GM23338 (cell line): ENCODE data around the gene SCAF4. TPM values are rescaled to one million over a fixed set of nuclear protein-coding genes. Genes with fewer than 3 reads are reported as not detected.

Source experiments
- ATAC-seq: fragments of 200-7000 bp; cut with Tn5 transposase; 3 replicates; pipeline ENCODE4 v1.9.1; 2020
- DNase-seq: peaks from one replicate; pipeline ENCODE4 v3.0.0-alpha.2; 2015; ENCODE audit warnings: low spot score
- H2AFZ ChIP-seq: fragments of 200-600 bp; sonication (generic); 2 replicates; pipeline ENCODE4 v1.8.0; 2016; ENCODE audit warnings: antibody characterized with exemption, mild to moderate bottlenecking, moderate library complexity
- H3F3A ChIP-seq: fragments of 200-600 bp; sonication (generic); replicated peaks from 2 replicates; pipeline ENCODE4 v1.8.0; 2017; ENCODE audit warnings: antibody characterized with exemption, mixed run types, low read depth
- H3K27ac ChIP-seq: fragments of 200-600 bp; sonication (generic); 2 replicates; pipeline ENCODE4 v1.6.1; 2016; ENCODE audit warnings: low read depth
- H3K27me3 ChIP-seq: fragments of 200-600 bp; sonication (generic); 2 replicates; pipeline ENCODE4 v1.8.0; 2016; ENCODE audit warnings: mild to moderate bottlenecking, mixed run types, moderate library complexity; ENCODE audit not compliant: insufficient read depth
- H3K36me3 ChIP-seq: fragments of 200-600 bp; sonication (generic); 2 replicates; pipeline ENCODE4 v1.8.0; 2016; ENCODE audit warnings: mild to moderate bottlenecking; ENCODE audit not compliant: insufficient read depth
- H3K4me1 ChIP-seq: fragments of 200-600 bp; sonication (generic); 2 replicates; pipeline ENCODE4 v1.8.0; 2016; ENCODE audit warnings: mild to moderate bottlenecking, moderate library complexity; ENCODE audit not compliant: insufficient read depth
- H3K4me2 ChIP-seq: fragments of 200-600 bp; sonication (generic); 2 replicates; pipeline ENCODE4 v1.7.1; 2017; ENCODE audit warnings: mixed run types
- H3K4me3 ChIP-seq: fragments of 200-600 bp; sonication (generic); 2 replicates; pipeline ENCODE4 v1.6.1; 2016; ENCODE audit warnings: mixed run types
- H3K79me2 ChIP-seq: fragments of 200-600 bp; sonication (generic); replicated peaks from 2 replicates; pipeline ENCODE4 v1.8.0; 2017; ENCODE audit warnings: mild to moderate bottlenecking; ENCODE audit not compliant: insufficient read depth
- H3K9me2 ChIP-seq: fragments of 200-600 bp; sonication (generic); 2 replicates; pipeline ENCODE4 v1.8.0; 2017; ENCODE audit not compliant: insufficient read depth
- H4K20me1 ChIP-seq: fragments of 200-600 bp; sonication (generic); replicated peaks from 2 replicates; pipeline ENCODE4 v1.8.0; 2017; ENCODE audit warnings: mild to moderate bottlenecking; ENCODE audit not compliant: insufficient read depth
- H3K27ac Mint-ChIP-seq: 2 replicates; pipeline ENCODE4 v1.8.0; 2020; ENCODE audit warnings: inconsistent platforms, mild to moderate bottlenecking, moderate library complexity, mixed read lengths
- H3K27me3 Mint-ChIP-seq: 3 replicates; pipeline ENCODE4 v1.8.0; 2022; ENCODE audit warnings: low read depth, mild to moderate bottlenecking, moderate library complexity, mixed read lengths, inconsistent platforms; ENCODE audit not compliant: insufficient read depth, poor library complexity
- H3K36me3 Mint-ChIP-seq: 3 replicates; pipeline ENCODE4 v1.8.0; 2021; ENCODE audit warnings: low read depth, mild to moderate bottlenecking, inconsistent platforms, moderate library complexity, mixed read lengths
- H3K4me1 Mint-ChIP-seq: 3 replicates; pipeline ENCODE4 v1.8.0; 2020; ENCODE audit warnings: mild to moderate bottlenecking, inconsistent platforms, mixed read lengths
- H3K4me3 Mint-ChIP-seq: 3 replicates; pipeline ENCODE4 v1.8.0; 2021; ENCODE audit warnings: moderate library complexity, mild to moderate bottlenecking, inconsistent platforms, mixed read lengths
- H3K9me3 Mint-ChIP-seq: 3 replicates; pipeline ENCODE4 v1.8.0; 2020; ENCODE audit warnings: moderate library complexity, mild to moderate bottlenecking, inconsistent platforms, mixed read lengths
- CREB1 ChIP-seq: fragments of 250-450 bp; sonication (Bioruptor Pico); IDR thresholded peaks from 2 replicates; pipeline ENCODE4 v1.5.0; 2020; ENCODE audit warnings: low read depth, mild to moderate bottlenecking, moderate library complexity
- EZH2phosphoT487 ChIP-seq: fragments of 200-600 bp; sonication (generic); IDR thresholded peaks from one replicate; pipeline ENCODE4 v1.8.1; 2018; ENCODE audit warnings: antibody characterized with exemption; ENCODE audit not compliant: unreplicated experiment
- JUNB ChIP-seq: IDR thresholded peaks from one replicate; pipeline ENCODE4 v1.6.1; 2016; ENCODE audit warnings: antibody characterized with exemption; ENCODE audit not compliant: unreplicated experiment
- NANOG ChIP-seq: IDR thresholded peaks from 2 replicates; pipeline ENCODE4 v1.6.1; 2016; ENCODE audit warnings: antibody characterized with exemption, borderline replicate concordance
- POLR2AphosphoS5 ChIP-seq: IDR thresholded peaks from 2 replicates; pipeline ENCODE4 v1.6.1; 2016; ENCODE audit warnings: antibody characterized with exemption, low read depth
- STAT1 ChIP-seq: IDR thresholded peaks from one replicate; pipeline ENCODE4 v1.6.1; 2016; ENCODE audit warnings: antibody characterized with exemption; ENCODE audit not compliant: unreplicated experiment
- ZNF114 ChIP-seq: fragments of 250-450 bp; sonication (Bioruptor Pico); IDR thresholded peaks from 2 replicates; pipeline ENCODE4 v1.5.0; 2020; ENCODE audit warnings: mild to moderate bottlenecking, moderate library complexity
- ZNF331 ChIP-seq: fragments of 250-450 bp; sonication (Bioruptor Pico); IDR thresholded peaks from 2 replicates; pipeline ENCODE4 v1.5.0; 2020; ENCODE audit warnings: low read depth, mild to moderate bottlenecking, moderate library complexity
- polyA plus RNA-seq: library from polyadenylated mRNA; unstranded; fragments of >200 nt; fragmentation: Nextera tagmentation; extraction: Ambion mirVana; gene quantifications from 2 replicates; pipeline ENCODE4 v1.2.1, GENCODE V29; 2016
- total RNA-seq: library from RNA; depleted of rRNA; stranded (reverse); fragments of >200 nt; shearing (Covaris generic); gene quantifications from 2 replicates; pipeline ENCODE4 v1.2.3, GENCODE V29; 2014
- TF ChIP-seq, protein P1 (sequence below): fragments of 250-450 bp; sonication (Bioruptor Pico); IDR thresholded peaks from 2 replicates; pipeline ENCODE4 v1.5.0; 2020; ENCODE audit warnings: mild to moderate bottlenecking, moderate library complexity

Gene SCAF4
- total and polyA plus RNA-seq, 2 experiments from 2014 or later: 29.7 to 45.8 TPM

GRCh38 chr21:31658053-31658452 lies 73.9 kb downstream of the SCAF4 start (continued):
- TF ChIP-seq, protein P1, sequence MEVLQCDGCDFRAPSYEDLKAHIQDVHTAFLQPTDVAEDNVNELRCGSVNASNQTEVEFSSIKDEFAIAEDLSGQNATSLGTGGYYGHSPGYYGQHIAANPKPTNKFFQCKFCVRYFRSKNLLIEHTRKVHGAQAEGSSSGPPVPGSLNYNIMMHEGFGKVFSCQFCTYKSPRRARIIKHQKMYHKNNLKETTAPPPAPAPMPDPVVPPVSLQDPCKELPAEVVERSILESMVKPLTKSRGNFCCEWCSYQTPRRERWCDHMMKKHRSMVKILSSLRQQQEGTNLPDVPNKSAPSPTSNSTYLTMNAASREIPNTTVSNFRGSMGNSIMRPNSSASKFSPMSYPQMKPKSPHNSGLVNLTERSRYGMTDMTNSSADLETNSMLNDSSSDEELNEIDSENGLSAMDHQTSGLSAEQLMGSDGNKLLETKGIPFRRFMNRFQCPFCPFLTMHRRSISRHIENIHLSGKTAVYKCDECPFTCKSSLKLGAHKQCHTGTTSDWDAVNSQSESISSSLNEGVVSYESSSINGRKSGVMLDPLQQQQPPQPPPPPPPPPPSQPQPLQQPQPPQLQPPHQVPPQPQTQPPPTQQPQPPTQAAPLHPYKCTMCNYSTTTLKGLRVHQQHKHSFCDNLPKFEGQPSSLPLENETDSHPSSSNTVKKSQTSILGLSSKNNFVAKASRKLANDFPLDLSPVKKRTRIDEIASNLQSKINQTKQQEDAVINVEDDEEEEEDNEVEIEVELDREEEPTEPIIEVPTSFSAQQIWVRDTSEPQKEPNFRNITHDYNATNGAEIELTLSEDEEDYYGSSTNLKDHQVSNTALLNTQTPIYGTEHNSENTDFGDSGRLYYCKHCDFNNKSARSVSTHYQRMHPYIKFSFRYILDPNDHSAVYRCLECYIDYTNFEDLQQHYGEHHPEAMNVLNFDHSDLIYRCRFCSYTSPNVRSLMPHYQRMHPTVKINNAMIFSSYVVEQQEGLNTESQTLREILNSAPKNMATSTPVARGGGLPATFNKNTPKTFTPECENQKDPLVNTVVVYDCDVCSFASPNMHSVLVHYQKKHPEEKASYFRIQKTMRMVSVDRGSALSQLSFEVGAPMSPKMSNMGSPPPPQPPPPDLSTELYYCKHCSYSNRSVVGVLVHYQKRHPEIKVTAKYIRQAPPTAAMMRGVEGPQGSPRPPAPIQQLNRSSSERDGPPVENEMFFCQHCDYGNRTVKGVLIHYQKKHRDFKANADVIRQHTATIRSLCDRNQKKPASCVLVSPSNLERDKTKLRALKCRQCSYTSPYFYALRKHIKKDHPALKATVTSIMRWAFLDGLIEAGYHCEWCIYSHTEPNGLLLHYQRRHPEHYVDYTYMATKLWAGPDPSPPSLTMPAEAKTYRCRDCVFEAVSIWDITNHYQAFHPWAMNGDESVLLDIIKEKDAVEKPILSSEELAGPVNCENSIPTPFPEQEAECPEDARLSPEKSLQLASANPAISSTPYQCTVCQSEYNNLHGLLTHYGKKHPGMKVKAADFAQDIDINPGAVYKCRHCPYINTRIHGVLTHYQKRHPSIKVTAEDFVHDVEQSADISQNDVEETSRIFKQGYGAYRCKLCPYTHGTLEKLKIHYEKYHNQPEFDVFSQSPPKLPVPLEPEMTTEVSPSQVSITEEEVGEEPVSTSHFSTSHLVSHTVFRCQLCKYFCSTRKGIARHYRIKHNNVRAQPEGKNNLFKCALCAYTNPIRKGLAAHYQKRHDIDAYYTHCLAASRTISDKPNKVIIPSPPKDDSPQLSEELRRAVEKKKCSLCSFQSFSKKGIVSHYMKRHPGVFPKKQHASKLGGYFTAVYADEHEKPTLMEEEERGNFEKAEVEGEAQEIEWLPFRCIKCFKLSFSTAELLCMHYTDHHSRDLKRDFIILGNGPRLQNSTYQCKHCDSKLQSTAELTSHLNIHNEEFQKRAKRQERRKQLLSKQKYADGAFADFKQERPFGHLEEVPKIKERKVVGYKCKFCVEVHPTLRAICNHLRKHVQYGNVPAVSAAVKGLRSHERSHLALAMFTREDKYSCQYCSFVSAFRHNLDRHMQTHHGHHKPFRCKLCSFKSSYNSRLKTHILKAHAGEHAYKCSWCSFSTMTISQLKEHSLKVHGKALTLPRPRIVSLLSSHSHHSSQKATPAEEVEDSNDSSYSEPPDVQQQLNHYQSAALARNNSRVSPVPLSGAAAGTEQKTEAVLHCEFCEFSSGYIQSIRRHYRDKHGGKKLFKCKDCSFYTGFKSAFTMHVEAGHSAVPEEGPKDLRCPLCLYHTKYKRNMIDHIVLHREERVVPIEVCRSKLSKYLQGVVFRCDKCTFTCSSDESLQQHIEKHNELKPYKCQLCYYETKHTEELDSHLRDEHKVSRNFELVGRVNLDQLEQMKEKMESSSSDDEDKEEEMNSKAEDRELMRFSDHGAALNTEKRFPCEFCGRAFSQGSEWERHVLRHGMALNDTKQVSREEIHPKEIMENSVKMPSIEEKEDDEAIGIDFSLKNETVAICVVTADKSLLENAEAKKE (CRISPR knock-in tag): no peak
- TF ChIP-seq ZNF331 (CRISPR knock-in tag) (no peak), EZH2phosphoT487 (no peak), CREB1 (no peak)

DNA sequence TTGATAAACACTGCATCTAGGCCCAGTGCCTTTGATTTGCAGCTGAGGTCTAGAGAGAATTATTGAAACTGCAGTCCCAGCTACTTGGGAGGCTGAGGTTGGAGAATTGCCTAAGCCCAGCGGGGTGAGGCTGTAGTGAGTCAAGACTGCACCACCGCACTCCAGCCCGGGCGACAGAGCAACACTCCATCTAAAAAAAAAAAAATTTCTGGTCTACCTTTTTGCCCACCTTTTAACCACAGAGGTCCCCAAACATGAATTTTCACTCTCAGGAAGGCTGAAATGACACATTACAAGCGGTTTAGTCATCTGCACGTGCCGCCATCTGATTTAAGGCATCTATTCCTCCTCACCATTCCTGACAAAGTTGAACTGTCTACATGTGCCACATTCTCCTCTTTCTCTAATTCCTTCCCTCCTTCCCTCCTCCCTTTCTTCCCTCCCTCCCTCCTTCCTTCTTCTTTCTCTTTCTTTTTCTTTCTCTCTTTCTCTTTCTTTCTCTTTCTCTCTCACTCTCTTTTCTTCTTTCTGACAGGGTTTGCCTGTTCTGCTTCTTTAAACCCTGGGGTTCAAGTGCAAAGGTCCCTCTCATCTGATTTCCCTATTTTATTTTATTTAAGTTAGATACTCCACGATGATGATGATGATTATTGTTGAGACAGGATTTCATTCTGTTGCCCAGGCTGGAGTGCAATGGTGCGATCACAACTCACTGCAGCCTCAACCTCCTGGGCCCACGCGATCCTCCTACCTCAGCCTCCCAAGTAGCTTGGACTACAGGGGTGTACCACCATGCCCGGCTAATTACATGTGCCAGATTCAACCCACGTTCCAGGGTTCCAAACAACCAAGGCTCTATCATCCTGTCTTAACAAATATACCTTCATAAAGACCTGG lies 75.5 kb downstream of the SCAF4 start:
- Histone ChIP-seq H3K79me2 (peaks cover 14% of the 10 kb centered on the region), H4K20me1 (peaks cover 10% of the 10 kb centered on the region), H2AFZ (no peak overlapping the region), H3K36me3 (no peaks in the 10 kb centered on the region), H3K4me2 (no peak overlapping the region), H3K27me3 (no peaks in the 10 kb centered on the region), H3K4me3 (no peak overlapping the region), H3K4me1 (peaks cover 10% of the 10 kb centered on the region), H3K9me2 (no peaks in the 10 kb centered on the region; the same call in 1 of the 2 replicates), H3F3A (no peaks in the 10 kb centered on the region), H3K27ac (no peak overlapping the region)
- no peak overlapping the region for H3K4me3 Mint-ChIP-seq
- ATAC-seq: no peak
- H3K9me3 Mint-ChIP-seq: peaks cover 2% of the 10 kb centered on the region; the same call in 2 of the 3 replicates
- peaks cover 8% of the 10 kb centered on the region for H3K27me3 Mint-ChIP-seq
- no peak for DNase-seq
- H3K27ac Mint-ChIP-seq: no peak overlapping the region
- H3K36me3 Mint-ChIP-seq: peaks cover 22% of the 10 kb centered on the region
- H3K4me1 Mint-ChIP-seq: peaks cover 9% of the 10 kb centered on the region
- TF ChIP-seq, protein P1 (CRISPR knock-in tag): no peak
- TF ChIP-seq ZNF114 (no peak), ZNF331 (CRISPR knock-in tag) (no peak), NANOG (no peak), JUNB (no peak), STAT1 (no peak), EZH2phosphoT487 (no peak), POLR2AphosphoS5 (no peak)
